DMS 273 treated with DMSO at 0.1 percent for 48 hours (cell line): ENCODE measurements around the gene HMGXB3.
"Not testable (repeated sequence)": the region's sequence is repeated elsewhere in the genome, so short reads cannot be mapped to it uniquely, and the experiment has no call there.

ENCODE experiments used
- DNase-seq: peaks from one replicate; lab custom pipeline; 2025; lab: John Stamatoyannopoulos, UW

HMGXB3 gene

DNA sequence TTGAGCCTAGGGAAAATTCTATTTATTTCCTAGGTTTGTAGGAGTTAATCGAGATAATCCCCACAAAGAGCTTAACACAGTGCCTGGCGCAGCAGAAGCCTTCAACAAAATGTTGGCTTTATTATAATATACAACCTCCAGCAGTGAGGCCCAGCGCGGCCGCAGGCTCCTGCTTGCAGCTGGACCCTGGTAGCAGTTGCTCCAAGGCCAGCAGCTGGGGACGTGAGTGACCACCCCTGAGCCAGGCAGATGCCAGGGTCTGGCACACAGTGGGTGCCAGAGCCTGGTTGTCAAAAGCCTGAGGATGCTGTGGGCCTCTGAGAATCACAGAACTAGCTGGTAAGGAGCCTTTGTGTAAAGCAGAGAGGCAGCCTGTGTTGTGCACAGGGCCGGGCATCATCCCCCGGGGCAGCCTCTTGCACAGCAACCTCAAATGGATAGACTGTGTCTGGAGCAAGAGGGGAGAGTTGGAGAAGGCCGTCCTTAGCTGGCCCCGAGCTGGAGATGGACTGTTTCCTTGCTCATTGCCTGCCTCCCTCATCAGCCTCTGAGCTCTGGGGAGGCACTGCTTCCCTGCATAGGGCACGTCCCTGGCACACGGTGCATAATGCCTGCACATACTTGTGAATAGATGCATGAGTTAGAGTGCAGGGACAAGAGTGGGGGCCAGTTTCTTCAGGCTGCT, 68.6 kb downstream of the HMGXB3 start:
- no peak for DNase-seq

DNA sequence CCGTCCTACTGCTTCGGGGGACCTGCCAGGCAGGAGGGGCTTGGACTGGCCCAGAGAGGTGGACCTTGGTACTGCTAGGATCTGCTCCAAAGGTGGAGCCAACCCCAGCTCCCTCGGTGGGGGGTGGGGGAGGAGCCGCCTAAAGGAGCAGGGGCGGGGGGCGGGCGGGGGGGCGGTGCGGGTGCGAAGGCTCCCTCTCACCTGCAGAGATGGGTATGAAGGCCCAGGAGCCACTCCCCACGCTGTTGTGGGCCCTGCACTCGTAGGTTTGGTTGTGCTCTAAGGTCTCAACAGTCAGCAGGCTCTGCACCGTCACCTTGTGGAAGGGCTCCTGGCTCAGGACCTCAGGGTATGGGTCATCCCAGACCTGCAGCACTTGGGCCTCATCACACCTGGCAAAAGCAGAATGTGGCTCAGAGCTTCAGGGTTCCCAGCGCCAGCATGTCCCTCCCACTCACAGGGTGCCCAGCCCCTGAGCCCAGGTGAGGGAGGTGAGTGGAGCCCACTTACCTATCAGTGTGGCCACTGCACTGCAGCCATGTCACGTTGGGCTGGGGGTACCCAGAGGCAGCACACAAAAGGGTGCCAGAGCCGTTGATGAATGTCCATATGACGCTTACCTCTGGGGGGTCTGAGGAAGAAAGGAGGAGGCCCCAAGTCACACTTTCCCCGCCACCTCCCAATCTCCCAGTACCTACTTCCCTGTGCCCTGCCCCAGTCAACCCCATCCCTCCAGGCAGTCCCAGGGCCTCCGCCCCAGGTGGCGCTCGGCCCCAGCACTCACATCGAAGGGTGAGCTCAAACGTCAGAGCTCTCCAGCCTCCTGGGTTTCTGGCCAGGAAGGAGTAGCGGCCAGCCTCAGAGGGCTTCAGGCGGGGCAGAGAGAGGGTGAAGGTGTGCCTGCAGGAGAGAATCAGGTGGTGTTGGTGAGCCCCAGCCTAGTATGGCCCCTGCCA, 69.4 kb downstream of the HMGXB3 start:
- no peak for DNase-seq

DNA sequence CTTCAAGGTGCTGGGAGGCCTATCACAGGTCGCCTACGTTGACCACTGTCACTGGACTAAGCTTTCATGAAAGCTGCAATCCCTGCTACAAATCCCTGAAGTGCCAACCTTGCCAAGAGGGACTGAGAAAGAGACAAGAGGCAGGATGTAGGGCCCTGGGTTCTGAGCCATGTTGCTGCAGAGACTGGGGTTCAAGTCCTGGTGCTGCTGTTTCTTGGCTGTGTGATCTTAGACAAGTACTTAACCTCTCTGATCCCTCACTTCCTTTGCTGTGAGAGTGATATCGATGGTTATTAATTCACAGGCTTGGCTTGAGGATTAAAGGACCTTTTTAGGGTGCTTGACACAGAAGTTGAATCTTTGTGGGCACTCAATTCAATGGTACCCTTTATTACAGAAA, 70.3 kb downstream of the HMGXB3 start:
- no peak for DNase-seq

DNA sequence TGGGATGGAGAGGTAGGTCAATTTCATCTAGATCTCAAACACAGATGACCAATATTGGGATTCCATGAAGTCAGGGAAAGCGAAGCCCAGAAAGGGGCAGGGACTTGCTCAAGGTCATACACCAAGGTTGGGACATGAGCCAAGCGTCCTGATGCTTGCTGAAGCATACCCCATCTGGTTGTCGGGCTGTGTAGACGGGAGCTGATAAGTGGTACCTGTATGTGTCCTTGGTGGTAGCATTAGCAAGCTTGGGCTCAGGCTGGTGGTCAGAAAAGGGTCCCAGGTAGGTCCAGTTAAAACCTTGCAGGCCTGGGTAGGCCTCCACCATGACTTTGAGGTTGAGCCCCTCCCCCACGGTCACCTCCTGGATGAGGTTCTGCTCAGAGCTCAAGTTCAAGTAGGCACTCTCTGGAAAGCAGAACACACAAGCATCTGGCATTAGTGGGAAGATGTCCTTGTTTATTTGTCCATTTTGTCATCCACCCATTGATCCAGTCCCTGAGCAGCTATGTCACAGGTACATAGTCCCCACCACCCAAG, 72.6 kb downstream of the HMGXB3 start:
- no peak for DNase-seq

DNA sequence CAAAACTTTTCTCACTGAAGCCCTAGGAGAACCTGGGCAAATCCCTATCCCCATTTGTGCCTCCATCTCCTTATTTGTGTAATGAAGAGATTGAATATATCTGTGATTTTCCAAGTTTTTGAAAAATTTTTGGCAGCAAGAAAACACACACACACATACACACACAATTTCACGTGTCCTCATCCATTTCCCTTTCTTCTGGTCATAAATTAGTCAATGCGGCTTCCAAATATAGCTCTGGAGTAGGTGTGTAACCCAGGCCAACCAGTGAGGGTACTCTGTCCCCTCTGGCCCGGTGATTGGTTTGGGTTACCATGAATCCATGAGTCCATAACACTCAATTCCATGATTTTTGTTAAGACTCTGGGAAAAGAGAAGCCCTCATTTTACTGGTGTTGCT, 73.1 kb downstream of the HMGXB3 start:
- no peak for DNase-seq

DNA sequence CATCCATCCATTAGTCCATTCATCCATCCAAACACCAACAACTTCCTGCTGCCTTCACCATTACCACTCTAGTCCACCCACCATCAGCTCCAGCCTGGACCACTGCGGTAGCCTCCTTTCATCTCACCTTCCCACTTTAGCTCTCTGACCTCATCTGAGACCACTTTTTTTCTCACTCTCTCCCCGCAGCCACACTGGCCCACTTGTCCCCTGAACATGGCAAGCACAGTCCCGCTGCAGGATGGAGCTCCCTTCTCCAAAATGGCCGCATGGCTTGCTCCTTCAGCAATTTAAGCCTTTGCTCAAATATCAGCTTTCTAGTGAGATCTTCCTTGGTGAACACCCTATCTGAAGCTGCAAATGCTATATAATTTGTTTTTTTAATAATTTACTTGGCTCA, 74.7 kb downstream of the HMGXB3 start:
- no peak for DNase-seq

DNA sequence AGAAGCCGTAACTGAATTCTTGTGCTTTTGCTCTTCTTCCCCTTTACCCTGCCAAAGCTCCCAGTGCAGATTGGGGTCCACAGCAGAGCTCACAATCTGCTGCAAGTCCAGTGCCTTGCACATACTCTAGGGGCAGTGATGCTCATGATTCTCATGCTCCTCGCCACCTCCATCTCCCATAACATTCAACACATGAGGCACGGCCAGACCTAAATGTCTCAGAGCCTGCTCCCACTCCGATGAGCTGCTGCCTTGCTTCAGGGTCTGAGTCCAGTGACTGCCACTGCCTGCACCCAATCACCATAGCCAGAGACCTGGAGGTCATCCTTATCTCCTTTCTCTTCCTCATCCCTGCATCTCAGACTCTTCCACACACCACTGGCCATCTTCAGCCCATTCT, 75.3 kb downstream of the HMGXB3 start:
- no peak for DNase-seq

DNA sequence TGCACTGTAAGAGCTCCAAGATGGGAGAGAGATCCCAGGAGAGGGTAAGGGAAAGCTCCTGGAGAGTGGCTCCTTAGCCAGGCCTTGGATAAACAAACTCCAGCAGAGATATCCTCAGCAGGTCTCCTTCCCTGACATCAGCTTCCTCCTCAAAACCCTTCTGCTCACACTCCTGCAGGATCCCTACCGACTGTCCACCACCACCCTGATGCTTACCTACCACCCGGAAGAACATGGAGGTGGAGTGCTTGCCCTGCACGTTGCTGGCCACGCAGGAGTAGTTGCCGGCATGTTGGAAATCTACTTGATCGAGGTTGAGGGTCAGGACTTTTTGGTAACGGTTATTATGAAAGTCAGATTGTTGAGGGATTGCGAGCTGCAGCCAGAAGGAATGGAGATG, 76.5 kb downstream of the HMGXB3 start:
- DNase-seq = no peak

DNA sequence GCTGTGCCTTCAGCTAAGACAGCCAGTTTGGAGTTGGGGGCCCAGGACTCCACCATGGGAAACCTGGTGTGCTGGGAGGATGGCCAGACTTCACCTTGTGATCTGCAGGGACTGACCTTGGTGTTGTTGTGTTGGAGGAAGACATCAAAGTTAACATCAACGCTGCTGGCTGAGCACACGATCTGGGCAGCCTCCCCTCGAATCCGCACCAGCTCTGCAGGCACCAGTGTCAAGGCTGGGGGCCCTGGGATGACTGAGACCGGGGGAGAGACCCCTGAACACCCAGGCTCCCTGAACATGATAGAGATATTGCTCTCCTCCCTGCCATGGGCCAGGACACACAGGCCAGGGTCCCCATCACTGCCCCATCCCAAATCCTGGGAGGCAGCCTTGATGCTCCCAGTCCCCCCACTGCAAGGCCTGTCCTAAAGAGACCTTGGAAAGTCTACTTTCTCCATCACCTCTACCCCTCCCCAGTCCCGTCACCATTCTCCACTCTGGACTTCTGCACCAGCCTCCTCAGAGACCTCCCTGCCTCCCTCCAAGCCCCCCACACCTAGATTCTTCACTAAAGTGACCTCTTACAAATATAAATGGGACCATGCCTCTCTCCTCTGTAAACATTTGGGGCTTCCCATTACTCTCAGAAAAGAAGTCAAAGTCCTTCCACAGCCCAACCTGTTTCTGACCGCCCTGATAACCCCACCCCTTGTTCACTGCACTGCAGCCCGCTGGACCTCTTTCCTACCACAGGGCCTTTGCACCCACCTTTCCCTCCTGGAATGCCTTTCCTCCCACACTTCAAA, 77.7 kb downstream of the HMGXB3 start:
- DNase-seq = no peak

DNA sequence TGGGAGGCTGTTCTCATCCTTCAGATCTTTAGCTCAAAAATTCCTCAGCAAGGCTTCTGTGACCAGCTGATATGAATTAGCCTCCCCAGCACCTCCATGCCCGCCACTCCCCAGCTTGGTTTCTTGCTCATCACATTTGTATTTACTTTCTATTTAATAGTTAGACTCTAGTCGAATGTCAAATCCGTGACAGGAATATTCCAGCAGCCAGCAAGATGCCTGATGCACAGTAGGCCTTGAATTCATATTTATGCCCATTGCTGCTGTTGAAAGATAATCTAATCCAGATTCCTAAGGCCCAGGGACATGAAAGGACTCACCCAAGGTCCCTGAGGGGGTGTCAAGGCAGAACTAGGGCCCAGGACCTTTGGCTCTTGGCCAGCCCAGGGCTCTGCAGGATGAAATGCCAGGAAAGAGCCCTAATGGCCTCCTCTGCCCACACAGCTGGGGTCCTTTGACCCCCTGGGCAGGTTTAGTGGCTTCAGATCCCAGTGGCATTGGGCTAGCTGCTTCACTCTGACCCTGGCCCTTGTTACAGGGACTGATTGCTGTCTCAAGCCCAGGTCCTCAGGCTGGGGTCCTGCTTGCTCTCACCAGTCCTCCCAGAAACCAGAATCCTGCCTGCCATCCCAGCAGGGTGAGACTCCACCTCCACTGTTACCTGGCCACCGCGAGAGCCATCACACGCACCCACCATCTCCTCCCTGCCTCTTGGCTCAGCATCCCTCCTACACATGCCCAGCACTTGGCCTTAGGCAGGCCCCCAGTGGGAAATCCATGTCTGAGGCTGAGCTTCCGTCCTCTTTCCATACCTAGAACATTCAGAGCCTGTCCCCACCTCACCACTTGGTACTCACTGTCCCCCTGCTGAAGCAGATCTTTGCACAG, 78.5 kb downstream of the HMGXB3 start:
- DNase-seq = no peak

DNA sequence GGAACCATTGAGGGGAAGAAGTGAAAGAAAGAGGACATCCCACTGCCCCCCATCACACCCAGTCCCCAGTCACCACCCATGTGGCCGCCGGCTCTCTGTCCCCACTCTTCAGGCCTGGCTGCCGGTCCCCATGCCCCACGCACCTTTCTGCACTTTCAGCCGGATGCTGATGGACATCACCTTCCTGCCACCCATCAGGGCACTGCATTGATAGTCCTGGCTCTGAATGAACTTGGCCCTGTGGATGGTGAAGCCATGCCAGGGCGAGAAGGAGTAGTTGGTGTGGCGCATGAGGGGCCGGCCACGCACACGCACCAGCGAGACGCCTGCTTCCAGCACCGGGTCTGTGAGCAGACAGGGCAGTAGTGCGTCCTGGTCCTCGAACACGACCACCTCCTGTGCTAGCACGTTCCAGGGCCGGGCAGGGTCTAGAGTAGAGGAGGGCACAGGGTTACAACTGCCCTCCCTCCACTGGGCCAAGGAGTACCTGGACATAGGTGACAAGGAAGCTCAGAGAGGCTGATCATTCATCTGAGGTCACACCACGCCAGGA, 79.4 kb downstream of the HMGXB3 start:
- DNase-seq = no peak

DNA sequence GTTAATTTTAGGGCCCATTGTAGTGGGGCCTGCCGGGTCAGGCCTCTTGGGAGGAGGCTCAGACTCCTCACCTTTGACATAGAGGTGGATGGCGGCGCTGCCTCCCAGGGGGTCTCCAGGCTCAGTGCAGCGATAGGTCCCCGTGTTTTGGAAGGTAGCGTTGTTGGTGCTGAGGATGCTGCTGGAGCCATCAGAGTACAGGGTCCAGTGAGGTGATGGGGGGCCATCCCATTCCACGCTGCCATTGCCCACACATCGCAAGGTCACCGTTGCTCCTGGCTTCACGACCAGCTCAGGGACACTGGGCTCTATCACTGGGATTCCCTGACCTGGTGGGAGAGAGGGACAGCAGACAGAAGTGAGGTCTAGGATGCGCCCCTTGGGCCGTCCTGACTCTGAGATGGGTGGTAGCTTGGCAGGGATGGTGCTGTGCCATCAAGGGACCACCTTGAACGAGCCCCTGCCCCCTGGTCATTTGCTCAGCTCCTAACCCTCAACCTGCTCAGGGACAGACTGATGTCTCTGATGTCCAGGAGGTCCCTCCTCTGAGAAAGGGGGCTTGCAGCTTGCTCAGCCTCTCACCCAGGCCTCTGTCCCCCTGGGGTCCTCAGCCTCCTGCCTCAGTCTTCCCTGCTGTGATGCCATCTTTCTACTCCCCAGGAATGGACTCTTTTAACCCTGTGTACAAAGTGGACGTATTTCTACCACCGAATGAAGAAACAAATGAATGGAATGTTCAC, 80.3 kb downstream of the HMGXB3 start:
- DNase-seq = no peak

DNA sequence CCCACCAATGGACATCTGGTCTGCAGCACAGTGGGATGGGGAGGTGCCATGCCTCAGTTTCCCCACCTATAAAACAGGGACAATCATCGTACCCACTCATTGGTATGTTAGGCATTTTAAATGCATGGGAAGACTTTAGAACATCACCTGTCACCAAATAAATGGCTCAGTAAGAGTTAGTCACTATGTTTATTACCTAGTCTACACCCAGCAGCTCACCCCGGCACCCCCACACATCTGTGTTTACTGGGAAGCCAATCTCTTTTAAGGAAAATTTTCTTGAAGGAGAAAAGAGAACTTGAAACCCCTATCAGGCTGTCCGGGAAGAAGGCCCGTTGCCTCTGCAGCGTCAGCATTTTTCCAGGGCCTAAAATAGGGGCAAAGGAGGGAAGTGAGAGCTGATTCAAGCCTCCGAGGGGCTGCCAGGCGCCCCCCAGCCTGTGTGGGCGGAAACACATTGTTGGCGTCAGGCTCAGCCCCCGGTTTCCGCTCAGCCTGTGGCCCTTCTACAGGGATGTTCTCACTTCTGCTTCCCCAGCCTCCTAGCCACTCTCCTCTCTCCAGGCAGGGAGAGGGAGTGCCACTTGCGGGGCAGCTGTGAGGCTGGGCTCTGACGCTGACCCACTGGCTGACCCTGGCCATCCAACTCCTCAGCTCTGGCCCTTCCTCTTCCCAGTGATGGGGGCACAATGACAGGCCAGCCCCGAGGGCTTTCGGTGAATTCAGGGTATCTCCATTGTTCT, 81.2 kb downstream of the HMGXB3 start:
- DNase-seq = no peak

DNA sequence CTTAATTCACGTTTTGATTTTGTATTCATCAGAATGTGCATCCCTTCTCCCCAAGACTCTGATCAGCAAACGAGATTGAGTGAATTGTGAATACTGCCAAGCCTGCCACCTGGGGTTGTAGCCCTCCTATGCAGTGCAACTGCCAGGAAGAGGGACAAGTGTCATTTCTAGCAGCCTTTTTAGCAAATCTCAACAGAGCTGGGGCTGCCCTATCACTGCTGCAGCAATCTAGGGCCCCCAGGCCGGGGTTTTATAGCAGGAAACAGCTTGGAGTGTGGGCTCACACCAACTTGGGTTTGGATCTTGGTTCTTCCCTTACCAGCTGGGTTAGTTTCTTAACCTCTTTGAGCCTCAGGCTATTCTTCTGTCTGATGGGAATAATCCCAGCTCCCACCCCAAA, 81.8 kb downstream of the HMGXB3 start:
- DNase-seq = no peak

DNA sequence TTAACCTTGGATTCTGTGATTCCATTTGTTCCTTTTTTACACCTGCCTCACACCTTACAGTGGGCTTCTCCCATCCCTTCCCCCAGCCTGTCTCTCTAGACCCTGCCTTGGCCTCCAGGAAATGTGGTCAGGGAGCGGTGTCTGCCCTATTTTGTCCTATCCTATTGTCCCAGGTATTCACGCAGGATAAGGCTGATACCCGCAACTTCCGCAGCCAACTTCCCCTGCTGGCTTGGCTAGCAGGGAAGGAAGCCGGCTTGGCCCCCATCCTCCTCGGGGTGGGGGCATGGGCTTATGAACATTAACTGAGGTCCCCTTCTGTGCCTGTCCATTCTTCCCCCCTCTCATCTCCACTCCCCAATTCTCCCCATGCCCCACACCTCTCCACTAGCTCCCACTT, 82.3 kb downstream of the HMGXB3 start:
- no peak for DNase-seq

DNA sequence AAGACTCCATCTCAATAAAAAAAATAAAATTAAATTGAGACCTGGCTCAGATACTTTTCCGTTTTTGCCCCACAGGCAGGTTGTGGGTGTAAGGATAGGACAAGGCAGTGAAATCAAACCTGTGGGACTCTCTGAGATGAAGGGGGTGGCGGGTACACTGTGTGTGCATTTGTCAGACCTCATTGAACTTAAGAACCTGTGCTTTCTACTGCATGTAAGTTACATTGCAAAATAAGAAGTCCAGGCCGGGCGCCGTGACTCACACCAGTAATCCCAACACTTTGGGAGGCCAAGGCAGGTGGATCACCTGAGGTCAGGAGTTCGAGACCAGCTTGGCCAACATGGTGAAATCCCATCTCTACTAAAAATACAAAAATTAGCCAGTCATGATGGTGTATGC, 84.2 kb downstream of the HMGXB3 start:
- DNase-seq = not testable (repeated sequence)

DNA sequence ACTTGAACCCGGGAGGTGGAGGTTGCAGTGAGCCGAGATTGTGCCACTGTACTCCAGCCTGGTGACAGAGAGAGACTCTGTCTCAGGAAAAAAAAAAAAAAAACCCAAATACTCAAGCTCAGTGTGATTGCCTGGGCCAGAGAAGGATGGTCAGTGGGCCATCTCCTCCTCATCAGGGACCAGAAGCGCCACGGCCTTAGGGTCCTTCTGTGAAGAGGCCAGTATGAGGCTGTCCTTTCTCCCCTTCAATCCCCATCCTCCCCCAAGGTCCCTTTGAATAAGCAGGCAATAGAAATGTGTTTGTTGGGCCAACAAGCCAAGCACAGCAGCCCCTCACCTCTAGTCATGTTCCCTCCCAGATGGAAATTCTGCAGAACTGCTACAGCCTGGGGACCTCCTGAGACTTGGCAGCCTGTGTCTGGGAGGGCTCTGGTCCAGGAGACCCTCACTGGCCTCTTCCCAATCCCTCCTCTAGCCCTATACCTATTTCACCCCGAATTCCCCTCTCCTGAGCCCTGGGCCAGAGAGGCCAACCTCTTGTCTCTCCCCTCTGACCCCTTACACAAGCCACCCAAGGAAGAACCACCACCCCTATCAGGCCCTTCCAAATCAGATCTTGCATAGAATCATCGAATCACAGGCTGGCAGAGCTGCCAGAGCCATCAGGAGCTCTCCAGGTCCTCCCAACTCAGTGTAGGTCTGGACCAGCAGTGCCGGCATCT, 84.8 kb downstream of the HMGXB3 start:
- no peak for DNase-seq

DNA sequence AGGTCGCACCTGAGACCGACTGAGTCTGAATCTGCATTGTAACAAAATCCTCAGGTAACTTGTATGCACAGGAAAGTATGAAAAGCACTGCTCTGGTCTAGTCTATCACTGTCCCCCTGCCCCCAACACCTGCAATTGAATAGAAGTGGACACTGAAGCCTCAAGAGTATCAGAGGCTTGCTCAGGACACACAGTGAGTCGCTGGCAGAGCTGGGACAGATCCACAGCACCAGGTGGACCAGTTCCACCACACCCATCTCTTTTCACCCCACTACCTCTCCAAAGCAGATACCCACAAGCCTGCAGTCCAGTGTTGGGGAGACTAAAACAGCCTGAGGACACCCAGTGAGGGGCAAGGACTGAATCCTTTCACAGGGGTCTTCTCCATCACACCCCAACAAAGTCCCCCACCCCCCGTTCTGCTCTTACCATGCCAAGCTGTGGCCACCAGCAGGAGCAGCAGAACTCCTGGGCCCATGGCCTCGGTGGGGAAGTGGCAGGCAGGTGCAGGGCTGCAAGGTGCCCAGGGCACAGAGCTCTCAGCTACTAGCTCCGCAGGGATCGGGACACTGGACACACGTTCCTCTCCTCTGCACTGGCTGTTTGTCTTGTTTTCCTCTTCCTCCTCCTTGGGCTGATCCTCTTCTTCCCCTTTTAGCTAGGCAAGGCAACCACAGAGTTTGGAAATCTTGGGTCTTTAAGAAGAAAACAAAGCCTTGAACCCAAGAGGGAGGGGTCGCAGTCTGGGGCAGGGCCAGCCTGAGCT, 85.6 kb downstream of the HMGXB3 start, which contains the start of gene CSF1R:
TSS of gene CSF1R (minus strand) at position 605 of the 766 bp plus-strand sequence. CDS start at position 478, 127 bp downstream.
- no peak for DNase-seq
